ENCODE measurements around the gene CCAR1.
"Not testable (repeated sequence)": the region's sequence is repeated elsewhere in the genome, so short reads cannot be mapped to it uniquely, and the experiment has no call there.

Gene CCAR1

GRCh38 chr10:68800211-68800610 is 79.2 kb downstream of the CCAR1 start:
- no peak for DNase-seq (ENCODE audit: extremely low spot score)
- ChIA-PET POLR2A (interaction anchor here (1.6 kb wide), 1 partner anchor 27 kb away, joined by 5 read pairs; the partner anchor contains the start of gene STOX1), CTCF (interaction anchor here (0.6 to 1.1 kb wide), 2 partner anchors 23 to 97 kb away, joined by 4 read pairs; no protein-coding TSS in a partner anchor)
- TF ChIP-seq CTBP1 (IDR thresholded peaks at IDR 0.05; ENCODE audit: borderline replicate concordance), result no peak
- no peak for TF ChIP-seq ELF4 (IDR thresholded peaks at IDR 0.05)
- no peak for TF ChIP-seq NFRKB (IDR thresholded peaks at IDR 0.05)
- no peak for TF ChIP-seq FOXM1 (IDR thresholded peaks at IDR 0.05; ENCODE audit: borderline replicate concordance)
- no peak for TF ChIP-seq LEF1 (IDR thresholded peaks at IDR 0.05; ENCODE audit: borderline replicate concordance)
- TF ChIP-seq PKNOX1 (IDR thresholded peaks at IDR 0.05), result no peak
- TF ChIP-seq HDGF (IDR thresholded peaks at IDR 0.05; ENCODE audit: borderline replicate concordance), result no peak
- no peak for TF ChIP-seq L3MBTL2 (conservative IDR thresholded peaks at IDR 0.05)
- no peak for TF ChIP-seq ARNT (IDR thresholded peaks at IDR 0.05)
- no peak for TF ChIP-seq ZNF384 (IDR thresholded peaks at IDR 0.05)
- no peak for TF ChIP-seq TARDBP (IDR thresholded peaks at IDR 0.05)
- no peak for TF ChIP-seq SUZ12 (IDR thresholded peaks at IDR 0.05)
- TF ChIP-seq BHLHE40 (IDR thresholded peaks at IDR 0.05; ENCODE audit: borderline replicate concordance), result no peak
- TF ChIP-seq FOXA1 (IDR thresholded peaks at IDR 0.05), result no peak
- TF ChIP-seq SP1 (IDR thresholded peaks at IDR 0.05), result no peak
- TF ChIP-seq FOXK2 (IDR thresholded peaks at IDR 0.05), result no peak

DNA sequence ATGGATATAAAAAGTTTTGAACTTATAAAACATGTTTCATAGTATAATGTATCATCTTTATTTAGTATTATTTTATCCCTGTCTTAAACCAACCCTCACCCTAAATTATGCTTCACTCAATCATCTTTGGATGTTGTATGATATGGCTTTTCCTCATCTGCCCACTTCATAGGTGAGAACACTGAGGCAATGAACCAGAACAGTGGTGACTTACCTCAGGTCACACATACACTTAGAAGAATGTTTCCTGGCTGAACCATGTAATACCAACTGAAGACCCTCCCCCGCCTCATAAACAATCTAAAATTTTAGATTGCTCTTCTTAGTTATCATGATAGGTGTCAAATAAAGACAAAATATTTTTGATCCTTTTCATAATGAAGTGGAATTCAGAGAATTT is 83.7 kb downstream of the CCAR1 start:
- TF ChIP-seq HDGF (IDR thresholded peaks at IDR 0.05; ENCODE audit: borderline replicate concordance) (no peak), FOXK2 (IDR thresholded peaks at IDR 0.05) (no peak), NFRKB (IDR thresholded peaks at IDR 0.05) (no peak), TARDBP (IDR thresholded peaks at IDR 0.05) (no peak), PKNOX1 (IDR thresholded peaks at IDR 0.05) (no peak)
- ChIA-PET CTCF (no interaction called here), POLR2A (no interaction called here)
- DNase-seq (ENCODE audit: extremely low spot score), result no peak

DNA sequence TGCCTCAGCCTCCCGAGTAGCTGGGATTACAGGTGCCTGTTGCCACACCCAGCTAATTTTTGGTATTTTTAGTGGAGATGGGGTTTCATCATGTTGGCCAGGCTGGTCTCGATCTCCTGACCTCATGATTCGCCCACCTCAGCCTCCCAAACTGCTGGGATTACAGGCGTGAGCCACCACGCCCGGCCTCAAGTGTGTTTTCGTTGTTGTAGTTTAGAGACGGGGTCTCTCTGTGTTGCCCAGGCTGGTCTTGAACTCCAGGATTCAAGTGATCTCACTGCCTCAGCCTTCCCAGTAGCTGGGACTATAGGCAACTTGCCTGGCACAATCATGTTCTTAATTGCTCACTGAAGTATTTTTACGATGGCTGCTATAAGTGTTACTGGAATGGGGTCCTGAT is 89.8 kb downstream of the CCAR1 start:
- CTCF ChIA-PET; DNase-seq (ENCODE audit: extremely low spot score); POLR2A ChIA-PET: not testable (repeated sequence)

DNA sequence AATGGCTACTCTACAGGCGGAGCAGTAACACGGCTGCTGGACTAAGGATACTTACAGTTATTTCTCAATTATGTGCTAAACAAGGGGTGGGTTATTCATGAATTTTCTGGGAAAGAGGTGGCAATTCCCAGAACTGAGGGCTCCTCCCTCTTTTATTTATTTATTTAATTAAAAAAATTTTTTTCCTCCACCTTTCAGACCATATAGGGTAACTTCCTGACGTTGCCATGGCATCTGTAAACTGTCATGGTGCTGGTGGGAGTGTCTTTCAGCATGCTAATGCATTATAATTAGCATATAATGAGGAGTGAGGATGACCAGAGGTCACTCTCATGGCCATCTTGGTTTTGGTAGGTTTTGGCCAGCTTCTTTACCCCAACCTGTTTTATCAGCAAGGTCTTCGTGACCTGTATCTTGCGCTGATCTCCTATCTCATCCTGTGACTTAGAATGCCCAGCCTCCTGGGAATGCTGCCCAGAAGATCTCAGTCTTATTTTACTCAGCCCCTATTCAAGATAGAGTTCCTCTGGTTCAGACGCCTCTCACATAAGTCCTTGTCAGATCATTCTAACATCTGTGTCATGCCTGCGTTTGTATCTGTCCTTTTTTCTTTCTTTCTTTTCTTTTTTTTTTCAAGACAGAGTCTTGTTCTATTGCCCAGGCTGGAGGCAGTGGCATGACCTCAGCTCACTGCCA is 90.4 kb downstream of the CCAR1 start:
- TF ChIP-seq FOXM1 (IDR thresholded peaks at IDR 0.05; ENCODE audit: borderline replicate concordance) (no peak), NFRKB (IDR thresholded peaks at IDR 0.05) (no peak)
- ChIA-PET POLR2A (no interaction called here), CTCF (no interaction called here)
- DNase-seq (ENCODE audit: extremely low spot score), result no peak

DNA sequence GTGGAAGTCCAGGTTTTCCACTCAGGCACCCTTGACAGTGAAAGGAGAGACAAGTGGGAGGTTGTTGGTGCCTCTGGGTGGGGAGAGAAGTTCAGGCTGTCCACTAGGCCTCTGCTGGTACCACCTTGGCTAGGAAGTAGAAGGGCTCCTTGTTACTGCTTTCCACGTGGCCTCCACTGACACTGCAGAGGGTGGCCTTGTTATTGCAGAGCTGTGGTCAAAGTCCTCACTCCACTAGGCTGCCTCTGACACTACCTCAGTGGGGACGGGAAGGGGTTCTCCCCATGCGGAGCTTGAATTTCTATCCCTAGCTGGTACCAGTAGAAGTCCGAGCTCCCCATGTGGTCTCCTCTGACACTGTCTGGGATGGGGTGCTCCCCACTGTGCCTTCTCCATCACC is 91.4 kb downstream of the CCAR1 start:
- ChIA-PET POLR2A (no interaction called here), CTCF (no interaction called here)

DNA sequence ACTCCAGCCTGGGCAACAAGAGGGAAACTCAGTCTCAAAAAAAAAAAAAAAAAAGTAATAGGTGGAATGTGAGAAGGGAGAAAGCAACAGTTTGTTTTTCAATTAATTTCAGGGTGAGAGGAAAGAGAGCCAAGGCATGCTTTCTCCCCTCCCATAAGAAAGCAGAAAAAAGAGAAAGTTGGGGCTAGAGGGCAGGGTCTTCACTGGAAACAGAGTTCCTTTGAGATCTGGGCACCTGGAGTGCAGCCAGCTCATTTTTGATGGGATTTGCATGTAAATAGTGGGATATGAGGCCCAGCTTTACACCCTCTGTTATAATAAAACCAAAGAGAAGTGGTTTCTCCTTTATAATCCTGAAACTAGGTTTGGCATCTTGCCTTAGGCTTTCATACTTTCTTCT is 92.5 kb downstream of the CCAR1 start:
- CTCF ChIA-PET, result interaction anchor here (1.5 kb wide), 1 partner anchor 14 kb away, joined by 3 read pairs; the partner anchor contains the start of gene STOX1
- DNase-seq (ENCODE audit: extremely low spot score), result no peak
- no peak for TF ChIP-seq FOXA1 (IDR thresholded peaks at IDR 0.05)
- no peak for TF ChIP-seq ARNT (IDR thresholded peaks at IDR 0.05)
- no peak for TF ChIP-seq ELF4 (IDR thresholded peaks at IDR 0.05)
- TF ChIP-seq SUZ12 (IDR thresholded peaks at IDR 0.05), result no peak
- TF ChIP-seq SP1 (IDR thresholded peaks at IDR 0.05), result no peak
- no peak for TF ChIP-seq ZNF384 (IDR thresholded peaks at IDR 0.05)
- no peak for TF ChIP-seq L3MBTL2 (conservative IDR thresholded peaks at IDR 0.05)
- no peak for TF ChIP-seq FOXM1 (IDR thresholded peaks at IDR 0.05; ENCODE audit: borderline replicate concordance)
- no peak for TF ChIP-seq PKNOX1 (IDR thresholded peaks at IDR 0.05)
- TF ChIP-seq NFRKB (IDR thresholded peaks at IDR 0.05), result no peak
- no peak for TF ChIP-seq BHLHE40 (IDR thresholded peaks at IDR 0.05; ENCODE audit: borderline replicate concordance)
- no peak for TF ChIP-seq HDGF (IDR thresholded peaks at IDR 0.05; ENCODE audit: borderline replicate concordance)
- no peak for TF ChIP-seq LEF1 (IDR thresholded peaks at IDR 0.05; ENCODE audit: borderline replicate concordance)
- TF ChIP-seq TARDBP (IDR thresholded peaks at IDR 0.05), result no peak
- TF ChIP-seq CTBP1 (IDR thresholded peaks at IDR 0.05; ENCODE audit: borderline replicate concordance), result no peak
- TF ChIP-seq FOXK2 (IDR thresholded peaks at IDR 0.05), result no peak
- POLR2A ChIA-PET, result no interaction called here

More for the DNA sequence above, 91.4 kb downstream of the CCAR1 start:
- TF ChIP-seq ELF4 (IDR thresholded peaks at IDR 0.05), result no peak
- no peak for TF ChIP-seq NFRKB (IDR thresholded peaks at IDR 0.05)
- TF ChIP-seq TARDBP (IDR thresholded peaks at IDR 0.05), result no peak
- no peak for TF ChIP-seq L3MBTL2 (conservative IDR thresholded peaks at IDR 0.05)
- no peak for TF ChIP-seq CTBP1 (IDR thresholded peaks at IDR 0.05; ENCODE audit: borderline replicate concordance)
- TF ChIP-seq FOXK2 (IDR thresholded peaks at IDR 0.05), result no peak
- TF ChIP-seq BHLHE40 (IDR thresholded peaks at IDR 0.05; ENCODE audit: borderline replicate concordance), result no peak
- no peak for TF ChIP-seq SUZ12 (IDR thresholded peaks at IDR 0.05)
- no peak for TF ChIP-seq HDGF (IDR thresholded peaks at IDR 0.05; ENCODE audit: borderline replicate concordance)
- no peak for TF ChIP-seq ZNF384 (IDR thresholded peaks at IDR 0.05)
- TF ChIP-seq SP1 (IDR thresholded peaks at IDR 0.05), result no peak
- no peak for TF ChIP-seq LEF1 (IDR thresholded peaks at IDR 0.05; ENCODE audit: borderline replicate concordance)
- DNase-seq (ENCODE audit: extremely low spot score), result no peak

Data from HEK293T (cell line).